Stimulated activated CD8-positive, alpha-beta memory T cell treated with anti-CD3 and anti-CD28 coated beads, Interleukin-7, amount 100 ng/mL, for 48 hours (primary cell): ENCODE measurements around the gene CACNA1G.

Source experiments
- DNase-seq, 2 donors: peaks; one replicate each; pipeline ENCODE4 v3.0.0-alpha.2; 2020; ENCODE audit warnings: low read depth in 1 of 2; ENCODE audit errors: extremely low read depth in 1 of 2

CACNA1G gene

DNA sequence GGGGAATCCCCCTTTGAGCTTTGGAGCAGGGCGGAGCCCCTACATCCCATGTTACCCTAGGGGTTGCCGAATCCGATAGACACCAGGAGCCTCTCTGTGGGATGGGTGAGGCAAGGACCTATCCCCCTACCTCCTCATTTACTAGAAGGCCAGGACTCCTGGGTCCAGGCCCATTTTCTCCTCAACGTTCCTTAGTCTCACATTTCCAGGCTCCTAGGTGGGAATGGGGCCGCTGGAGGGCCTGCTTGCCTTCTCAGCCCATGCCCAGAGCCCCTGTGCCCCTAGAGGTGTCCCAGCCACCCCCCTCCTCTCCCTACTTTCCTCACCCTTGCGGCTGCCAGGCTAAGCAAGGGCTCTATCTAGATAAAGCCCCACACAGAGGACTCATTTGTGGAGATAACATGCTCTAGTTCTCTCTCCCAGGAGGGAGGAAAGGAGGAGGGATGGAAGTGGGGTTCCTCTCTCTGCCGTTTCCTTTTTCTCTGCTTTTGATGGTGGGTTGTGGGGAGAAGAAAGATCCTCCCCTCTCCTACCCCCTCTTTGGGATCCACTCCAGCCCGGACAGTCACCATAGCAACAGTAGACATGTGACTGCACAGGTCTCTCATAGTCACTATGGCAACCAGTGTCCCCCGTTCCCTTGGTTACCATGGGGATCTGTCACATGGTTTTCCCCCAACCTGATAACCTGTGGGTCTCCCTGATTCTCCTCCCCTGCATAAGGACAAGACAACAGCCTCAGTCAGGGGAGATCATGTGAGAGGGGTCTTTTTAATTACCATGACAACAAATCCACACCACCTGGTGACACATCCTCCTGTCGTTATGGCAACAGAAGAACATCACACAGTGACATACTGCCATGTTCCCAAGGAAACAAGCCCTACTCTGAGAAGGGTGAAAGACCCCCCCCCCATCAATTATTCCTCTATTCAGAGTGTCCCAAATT lies 5.2 kb downstream of the CACNA1G start:
- DNase-seq, result no peak

DNA sequence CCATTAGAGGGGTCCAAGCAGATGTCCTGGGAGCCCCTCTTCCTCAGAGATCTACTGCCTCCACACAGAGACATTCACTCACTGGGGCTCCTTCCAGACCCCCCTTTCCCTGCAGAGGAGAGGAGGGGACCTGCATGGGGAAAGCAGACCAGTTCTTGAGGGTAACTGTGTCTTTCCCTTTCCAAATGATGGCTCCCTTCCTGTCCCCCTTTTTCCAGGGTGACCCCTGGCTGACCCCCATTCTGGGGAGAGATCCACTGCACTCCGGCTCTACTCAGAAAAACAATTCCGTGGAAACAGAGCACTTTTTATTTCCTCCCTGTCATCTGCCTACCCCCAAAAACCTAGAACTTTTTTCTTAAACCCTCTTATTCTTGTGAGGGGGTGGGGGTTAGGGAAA lies 6.4 kb downstream of the CACNA1G start:
- no peak for DNase-seq

DNA sequence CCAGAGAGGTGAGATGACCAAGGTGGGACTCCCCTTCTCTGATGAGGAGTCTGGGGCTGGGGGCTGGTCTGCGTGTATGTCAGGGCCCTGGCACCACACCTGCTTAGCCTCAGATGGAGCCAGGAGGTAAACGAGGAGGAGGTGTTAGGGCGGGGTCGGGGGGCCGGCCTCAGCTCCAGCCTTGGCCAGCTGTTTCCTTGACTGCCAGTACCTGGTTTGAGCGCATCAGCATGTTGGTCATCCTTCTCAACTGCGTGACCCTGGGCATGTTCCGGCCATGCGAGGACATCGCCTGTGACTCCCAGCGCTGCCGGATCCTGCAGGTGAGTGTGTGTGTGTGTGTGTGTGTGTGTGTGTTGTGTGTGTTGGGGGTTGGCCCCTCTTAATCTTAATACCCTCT lies 8.1 kb downstream of the CACNA1G start:
- no peak for DNase-seq

DNA sequence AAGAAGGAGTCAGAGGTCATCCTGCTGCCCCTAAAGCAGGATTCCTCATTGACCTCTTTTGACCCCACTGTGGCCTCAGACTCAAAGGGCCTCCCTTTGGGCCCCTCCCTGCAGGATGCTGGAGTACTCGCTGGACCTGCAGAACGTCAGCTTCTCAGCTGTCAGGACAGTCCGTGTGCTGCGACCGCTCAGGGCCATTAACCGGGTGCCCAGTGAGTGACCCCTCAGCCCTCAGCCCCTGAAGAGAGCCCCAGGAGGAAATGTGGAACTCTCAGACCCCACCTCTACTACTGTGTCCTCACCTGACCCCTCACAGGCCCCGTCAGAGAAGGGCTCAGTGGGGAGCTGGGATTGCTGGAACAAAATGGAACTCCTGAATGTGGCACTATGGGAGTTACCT lies 9.1 kb downstream of the CACNA1G start:
- DNase-seq, result no peak

DNA sequence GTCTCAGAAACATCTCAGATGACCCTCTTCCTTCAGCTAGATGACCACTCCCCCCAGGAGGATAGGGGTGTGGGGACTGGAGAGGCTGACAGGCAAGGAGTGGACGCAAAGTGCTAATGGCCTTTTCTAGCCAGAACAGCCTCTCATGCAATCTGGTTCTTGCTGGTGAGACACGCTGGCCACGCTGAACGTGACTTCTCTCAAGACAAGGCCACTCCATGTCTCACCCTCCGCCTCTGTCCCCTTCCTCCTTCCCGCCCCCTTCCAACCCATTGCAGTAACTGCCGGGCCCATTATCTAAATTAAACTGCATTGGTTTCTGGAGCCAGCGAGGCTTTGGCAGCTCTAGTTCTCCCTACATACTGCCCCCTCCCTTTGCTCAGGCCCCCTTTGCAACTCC lies 9.5 kb downstream of the CACNA1G start:
- no peak for DNase-seq

DNA sequence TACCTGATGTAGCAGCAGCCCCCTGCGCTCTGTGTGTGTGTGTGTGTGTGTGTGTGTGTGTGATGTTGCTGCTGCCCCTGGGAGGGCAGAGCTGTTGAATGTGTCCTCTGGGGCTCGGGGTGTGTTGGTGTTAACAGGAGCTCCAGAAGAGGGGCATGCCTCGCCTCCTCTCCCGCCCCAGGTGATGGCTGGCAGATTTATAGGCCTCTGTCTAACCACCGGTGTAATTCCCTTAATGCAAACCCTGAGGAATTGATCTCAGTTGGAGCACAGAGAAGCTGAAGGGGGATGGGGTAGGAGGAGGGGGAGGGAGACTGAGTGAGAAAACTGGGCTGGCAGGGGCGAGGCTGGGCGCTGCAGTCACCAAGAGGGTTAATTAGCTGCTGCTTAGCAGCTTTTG lies 10.0 kb downstream of the CACNA1G start:
- no peak for DNase-seq

DNA sequence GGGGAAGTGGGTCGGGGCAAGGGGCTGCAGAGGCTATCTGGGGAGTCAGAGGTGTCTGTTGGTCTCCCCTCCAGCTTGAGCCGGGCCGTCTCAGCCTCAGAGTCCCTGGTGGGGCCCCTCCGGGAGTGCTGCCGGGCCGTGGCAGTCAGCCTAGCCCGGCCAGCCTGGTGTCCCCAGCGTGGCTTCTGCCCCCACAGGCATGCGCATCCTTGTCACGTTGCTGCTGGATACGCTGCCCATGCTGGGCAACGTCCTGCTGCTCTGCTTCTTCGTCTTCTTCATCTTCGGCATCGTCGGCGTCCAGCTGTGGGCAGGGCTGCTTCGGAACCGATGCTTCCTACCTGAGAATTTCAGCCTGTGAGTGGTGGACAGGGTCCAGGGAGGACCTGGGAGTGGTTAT lies 11.2 kb downstream of the CACNA1G start:
- DNase-seq, result no peak

DNA sequence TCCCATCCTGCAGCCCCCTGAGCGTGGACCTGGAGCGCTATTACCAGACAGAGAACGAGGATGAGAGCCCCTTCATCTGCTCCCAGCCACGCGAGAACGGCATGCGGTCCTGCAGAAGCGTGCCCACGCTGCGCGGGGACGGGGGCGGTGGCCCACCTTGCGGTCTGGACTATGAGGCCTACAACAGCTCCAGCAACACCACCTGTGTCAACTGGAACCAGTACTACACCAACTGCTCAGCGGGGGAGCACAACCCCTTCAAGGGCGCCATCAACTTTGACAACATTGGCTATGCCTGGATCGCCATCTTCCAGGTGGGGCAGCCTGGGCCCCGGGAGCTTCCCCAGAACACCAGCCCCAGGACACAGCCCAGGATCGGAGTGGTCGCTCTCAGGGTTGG lies 12.0 kb downstream of the CACNA1G start:
- no peak for DNase-seq

DNA sequence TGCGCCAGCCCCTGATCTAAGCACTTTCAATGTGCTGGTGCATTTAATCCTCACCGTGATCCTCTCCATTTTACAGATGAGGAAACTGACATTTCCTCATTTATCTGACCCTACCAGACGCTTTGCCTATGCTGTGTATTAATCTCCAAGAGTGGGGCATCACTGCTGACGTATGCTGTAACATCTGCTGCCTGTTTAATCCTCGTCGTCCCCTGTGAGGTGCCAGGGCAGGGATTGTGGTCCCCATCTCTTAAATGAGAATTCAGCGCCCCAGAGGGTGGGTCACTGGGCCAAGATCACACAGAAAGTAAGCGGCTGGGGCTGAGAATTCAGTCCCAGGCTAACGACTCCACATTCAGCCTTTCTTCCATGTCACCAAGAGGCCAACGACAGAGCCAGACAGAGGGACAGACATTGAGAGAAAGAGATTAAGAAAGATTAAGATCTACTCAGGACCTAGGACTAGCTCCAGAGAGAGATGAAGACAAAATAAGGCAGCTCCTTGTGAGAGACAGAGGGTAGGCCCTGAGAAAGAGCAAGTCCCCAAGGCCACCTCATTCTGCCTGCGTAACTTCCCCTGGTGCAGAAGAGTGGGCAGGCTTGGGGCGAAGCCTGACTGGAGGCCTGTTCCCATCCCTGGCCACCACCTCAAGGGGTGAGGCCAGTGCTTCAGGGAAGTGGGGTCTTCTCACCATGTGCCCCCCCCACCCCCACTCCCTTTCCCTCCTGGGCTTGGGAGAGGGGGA lies 13.5 kb downstream of the CACNA1G start:
- DNase-seq, result no peak

DNA sequence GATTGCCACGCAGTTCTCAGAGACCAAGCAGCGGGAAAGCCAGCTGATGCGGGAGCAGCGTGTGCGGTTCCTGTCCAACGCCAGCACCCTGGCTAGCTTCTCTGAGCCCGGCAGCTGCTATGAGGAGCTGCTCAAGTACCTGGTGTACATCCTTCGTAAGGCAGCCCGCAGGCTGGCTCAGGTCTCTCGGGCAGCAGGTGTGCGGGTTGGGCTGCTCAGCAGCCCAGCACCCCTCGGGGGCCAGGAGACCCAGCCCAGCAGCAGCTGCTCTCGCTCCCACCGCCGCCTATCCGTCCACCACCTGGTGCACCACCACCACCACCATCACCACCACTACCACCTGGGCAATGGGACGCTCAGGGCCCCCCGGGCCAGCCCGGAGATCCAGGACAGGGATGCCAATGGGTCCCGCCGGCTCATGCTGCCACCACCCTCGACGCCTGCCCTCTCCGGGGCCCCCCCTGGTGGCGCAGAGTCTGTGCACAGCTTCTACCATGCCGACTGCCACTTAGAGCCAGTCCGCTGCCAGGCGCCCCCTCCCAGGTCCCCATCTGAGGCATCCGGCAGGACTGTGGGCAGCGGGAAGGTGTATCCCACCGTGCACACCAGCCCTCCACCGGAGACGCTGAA lies 15.2 kb downstream of the CACNA1G start:
- DNase-seq, result no peak

DNA sequence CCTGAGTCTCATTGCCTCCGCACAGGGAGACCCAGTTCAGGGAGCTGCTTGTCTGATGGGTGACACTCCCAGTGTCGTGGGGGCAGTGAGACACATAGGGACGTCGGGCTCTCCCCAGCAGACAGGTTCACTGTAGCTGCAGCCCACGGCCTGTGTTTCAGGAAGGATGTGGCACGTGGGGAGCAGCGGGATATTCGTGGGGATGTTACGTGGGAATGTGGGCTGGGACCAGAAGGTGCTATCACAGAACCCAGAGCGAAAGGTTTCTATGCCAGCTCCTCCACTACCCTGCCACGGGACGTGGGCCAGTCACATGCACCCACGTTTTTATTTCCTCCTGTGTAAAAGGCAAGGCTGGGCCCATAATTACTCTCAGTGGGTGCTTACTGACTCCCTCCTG lies 16.3 kb downstream of the CACNA1G start:
- no peak for DNase-seq

DNA sequence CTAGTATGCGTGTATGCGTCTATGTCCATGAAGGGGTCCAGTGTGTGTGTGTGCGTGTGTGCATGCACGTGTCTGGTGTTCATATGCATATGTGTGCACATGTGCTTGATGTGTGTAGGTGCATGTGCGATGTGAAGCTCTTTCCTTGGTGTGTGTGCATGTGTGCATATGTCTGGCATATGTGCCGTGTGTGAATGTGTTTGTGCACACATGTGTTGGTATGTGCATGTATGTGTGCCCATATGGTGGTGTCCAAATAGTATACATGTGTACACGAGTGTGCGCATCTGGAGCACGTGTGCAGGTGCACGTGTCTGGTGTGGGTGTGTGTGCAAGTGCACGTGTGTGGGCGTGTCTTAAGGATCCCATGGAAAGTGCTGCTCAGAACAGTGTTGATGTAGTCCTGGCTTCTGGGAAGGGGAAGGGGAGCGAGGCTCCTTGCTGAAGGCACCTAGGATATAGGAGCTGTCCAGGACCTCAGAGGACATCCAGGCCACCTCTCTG lies 17.0 kb downstream of the CACNA1G start:
- no peak for DNase-seq

DNA sequence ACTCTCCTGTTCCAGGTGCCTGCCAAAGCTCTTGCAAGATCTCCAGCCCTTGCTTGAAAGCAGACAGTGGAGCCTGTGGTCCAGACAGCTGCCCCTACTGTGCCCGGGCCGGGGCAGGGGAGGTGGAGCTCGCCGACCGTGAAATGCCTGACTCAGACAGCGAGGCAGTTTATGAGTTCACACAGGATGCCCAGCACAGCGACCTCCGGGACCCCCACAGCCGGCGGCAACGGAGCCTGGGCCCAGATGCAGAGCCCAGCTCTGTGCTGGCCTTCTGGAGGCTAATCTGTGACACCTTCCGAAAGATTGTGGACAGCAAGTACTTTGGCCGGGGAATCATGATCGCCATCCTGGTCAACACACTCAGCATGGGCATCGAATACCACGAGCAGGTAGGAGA lies 17.7 kb downstream of the CACNA1G start:
- DNase-seq, result no peak

DNA sequence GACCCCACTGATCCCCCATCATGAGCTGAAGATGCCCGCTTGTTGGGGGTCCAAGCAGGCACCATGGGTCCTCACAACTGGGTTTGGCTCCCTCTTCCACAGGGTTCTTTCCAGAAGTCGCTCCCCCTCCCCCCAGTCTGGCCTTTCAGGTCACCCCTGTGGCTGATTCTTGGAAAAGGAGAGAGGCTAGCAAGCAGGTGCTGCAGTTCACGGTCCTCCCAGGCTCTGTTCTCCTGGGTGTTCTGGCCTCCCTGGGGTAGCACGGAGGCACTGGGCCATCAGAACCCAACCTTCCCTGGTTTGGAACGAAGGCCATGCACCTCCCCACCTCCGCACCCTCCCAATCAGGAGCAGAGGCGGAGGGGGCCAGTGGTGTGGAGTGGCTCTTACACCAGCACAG lies 18.9 kb downstream of the CACNA1G start:
- DNase-seq, result no peak

DNA sequence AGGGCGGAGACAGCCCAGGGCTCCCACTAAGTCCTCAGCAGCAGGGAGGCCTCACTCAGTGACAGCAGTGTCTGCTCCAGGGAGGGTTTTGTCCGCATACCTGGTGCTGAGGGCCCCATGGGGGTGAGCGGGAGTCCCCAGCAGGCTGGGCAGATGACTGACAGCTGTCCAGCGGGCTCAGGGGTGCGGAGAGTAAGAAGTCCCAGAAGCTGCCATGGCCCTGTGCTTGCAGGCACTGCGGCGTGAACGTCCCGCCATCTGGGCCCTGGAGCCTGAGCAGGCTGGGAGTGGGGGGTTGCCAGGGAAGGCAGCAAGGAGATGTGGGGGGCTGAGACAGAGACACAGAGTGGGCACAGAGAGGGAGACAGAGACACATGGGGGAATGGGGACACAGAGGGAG lies 20.1 kb downstream of the CACNA1G start:
- DNase-seq, result no peak

DNA sequence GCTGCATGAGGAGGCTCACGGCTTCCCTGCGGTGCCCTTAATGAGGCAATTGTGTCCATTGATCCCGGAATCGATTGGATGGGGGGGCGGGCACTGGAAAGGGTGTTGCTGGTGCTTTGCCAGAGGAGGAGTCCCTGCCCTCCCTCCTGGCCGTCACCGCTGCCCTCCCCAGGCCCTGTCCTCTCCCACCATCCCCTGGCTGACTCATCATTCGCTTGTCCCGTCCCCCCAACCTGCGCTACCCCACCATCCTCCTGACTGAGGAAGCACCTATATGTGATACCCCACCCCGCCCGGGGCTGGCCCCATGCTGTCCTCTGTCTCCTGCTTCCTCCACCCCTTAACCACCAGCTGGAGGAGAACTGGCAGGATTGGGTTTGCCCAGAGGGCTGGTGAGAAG lies 20.8 kb downstream of the CACNA1G start:
- DNase-seq, result no peak

DNA sequence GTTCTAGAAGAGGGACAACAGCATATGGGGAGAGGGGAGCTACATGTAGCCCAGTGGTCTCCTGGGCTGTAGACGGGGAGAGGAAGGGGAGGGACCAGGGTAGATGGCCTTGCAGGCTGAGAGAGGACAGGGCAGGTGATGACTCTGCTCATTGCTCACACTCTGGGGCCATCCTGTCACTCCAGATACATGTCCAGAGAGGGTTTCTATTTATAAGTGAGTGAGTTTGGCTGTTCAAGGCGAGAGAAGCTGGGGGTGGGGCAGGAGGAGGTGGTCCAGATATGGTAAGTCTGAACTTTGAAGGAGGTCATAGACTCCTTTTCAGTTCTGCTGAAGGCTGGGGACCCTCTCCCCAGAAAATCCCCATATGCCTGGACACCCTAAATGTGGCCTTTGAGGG lies 22.2 kb downstream of the CACNA1G start:
- no peak for DNase-seq

DNA sequence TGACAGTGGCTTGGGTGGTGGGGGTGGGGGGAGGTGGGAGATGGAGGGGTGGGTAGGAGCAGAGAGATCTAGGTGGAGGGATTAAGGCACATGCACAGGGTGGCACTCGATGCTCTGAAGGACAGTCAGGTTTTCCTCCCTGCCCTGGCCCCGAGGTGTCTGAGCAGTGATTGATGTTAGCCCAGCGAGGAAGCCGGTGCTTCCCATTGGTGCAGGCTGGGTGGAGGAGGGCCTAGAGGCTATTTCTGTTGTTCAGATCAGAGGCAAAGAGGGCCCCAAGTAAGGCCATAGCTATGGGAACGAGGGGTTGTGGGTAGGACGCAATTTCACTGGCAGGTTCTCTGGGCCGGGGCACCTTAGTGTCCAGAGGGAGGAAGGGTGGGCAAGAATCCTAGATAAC lies 23.1 kb downstream of the CACNA1G start:
- no peak for DNase-seq

DNA sequence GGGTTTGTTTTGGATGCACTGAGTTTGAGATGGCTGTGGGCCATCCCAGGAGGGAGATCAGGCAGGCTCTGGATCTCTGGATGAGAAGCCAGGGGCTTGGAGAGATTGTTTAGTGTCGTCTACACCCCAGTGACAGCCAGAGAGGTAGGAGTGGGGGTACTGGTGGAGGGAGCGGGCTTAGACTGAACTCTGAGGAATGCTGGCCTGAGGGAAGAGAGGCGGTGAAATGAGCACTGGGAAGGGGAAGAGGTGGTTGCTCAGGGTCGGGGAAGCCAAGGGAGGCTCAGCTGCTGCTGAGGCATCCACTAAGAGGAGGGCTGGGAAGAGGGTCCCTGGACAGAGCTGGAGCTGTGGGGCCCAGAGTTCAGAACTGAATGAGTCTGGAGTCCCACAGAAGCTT lies 23.6 kb downstream of the CACNA1G start:
- no peak for DNase-seq

DNA sequence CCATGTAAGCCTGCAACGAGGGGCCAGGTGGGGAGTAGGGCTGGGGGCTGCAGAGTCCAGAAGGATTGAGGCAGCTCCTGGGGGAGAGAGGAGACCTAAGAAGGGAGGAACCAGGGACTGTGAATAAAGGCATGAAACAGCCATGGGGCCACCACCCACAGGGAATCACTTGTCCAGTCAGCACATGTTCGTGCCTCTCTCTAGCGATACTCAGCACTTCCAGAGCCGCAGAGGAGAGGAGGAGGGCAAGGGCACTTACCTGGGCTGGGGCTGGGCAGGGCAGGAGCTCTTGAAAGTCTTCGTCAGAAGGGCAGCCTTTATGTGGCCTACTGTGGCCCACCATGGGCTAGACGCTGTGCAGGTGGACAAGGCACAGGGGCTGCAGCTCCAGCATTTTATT lies 24.2 kb downstream of the CACNA1G start:
- DNase-seq, result no peak

DNA sequence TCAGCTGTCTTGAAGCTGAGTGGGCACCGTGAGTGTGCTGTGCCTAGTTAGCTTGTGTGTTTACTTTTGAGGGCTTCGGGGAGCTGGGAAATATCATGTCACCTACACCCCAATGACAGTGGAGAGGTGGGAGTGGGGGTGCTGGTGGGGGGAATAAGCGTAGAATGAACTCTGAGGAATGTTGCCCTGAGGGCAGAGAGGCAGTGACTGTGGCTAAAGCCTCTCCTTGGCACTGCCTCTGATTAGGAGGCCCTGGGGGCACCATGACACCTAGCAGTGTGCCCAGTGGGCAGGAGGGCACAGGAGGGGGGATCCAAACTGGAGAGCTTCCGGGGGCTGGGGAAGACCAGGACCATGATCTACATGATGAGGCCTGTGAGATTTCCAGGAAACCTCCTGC lies 24.8 kb downstream of the CACNA1G start:
- no peak for DNase-seq

DNA sequence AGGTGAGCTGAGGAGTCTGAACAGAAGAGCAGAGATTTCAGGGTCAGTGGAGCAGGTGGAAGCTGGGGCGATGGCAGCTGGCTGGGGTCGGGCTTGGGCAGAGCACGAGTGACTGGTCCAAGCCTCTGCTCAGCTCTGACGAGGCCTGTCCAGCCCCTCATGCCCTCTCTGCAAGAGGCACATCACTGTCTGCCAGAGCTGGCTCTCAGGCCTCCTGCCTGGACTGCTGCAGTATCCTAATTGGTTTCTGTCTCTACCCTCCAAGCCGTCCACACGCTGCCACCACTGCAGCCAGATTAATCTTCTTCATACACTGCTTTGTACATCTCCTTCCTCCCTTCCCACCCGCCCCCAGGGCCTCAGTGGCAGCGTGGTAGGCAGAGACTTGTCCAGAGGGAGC lies 25.4 kb downstream of the CACNA1G start:
- DNase-seq, result no peak
